Naive thymus-derived CD8-positive, alpha-beta T cell (primary cell): ENCODE measurements around the gene GRIN3B. TPM values are rescaled to one million over a fixed set of nuclear protein-coding genes. Genes with fewer than 3 reads are reported as not detected.

Experiments
- ATAC-seq, 2 donors: fragments of 150-1000 bp; cut with Tn5 transposase in 1 of 2; sonication (Bioruptor Pico), chemical (Tn5 transposase) in 1 of 2; 1 replicate in 1 of 2; 2 replicates in 1 of 2; pipeline ENCODE4 v1.10.0; 2021; ENCODE audit warnings: mild to moderate bottlenecking in 2 of 2, moderate library complexity in 2 of 2
- POLR2A ChIA-PET: fragments of 350-600 bp; sonication (Branson Sonifier 250); formaldehyde crosslinking; loops from one replicate; lab custom pipeline; 2021; ENCODE audit warnings: antibody characterized with exemption; lab: Charles Lee
- DNase-seq, 10 donors: peaks; one replicate each; pipeline versions ENCODE4 v3.0.0 to v3.0.0-alpha.2; 2020 to 2022
- H3K27ac Mint-ChIP-seq, 10 donors: one replicate each; pipeline ENCODE4 v1.8.0; 2020 to 2022; ENCODE audit warnings: mild to moderate bottlenecking in 10 of 10, mixed read lengths in 10 of 10, moderate library complexity in 4 of 10, inconsistent platforms in 1 of 10
- H3K27me3 Mint-ChIP-seq, 5 donors: one replicate each; pipeline ENCODE4 v1.8.0; 2021 to 2022; ENCODE audit warnings: mixed read lengths in 5 of 5
- H3K36me3 Mint-ChIP-seq, 3 donors: one replicate each; pipeline ENCODE4 v1.8.0; 2020 to 2022; ENCODE audit warnings: mixed read lengths in 3 of 3, mild to moderate bottlenecking in 2 of 3, inconsistent platforms in 1 of 3
- H3K4me1 Mint-ChIP-seq, 4 donors: one replicate each; pipeline ENCODE4 v1.8.0; 2021 to 2022; ENCODE audit warnings: mixed read lengths in 4 of 4
- H3K4me3 Mint-ChIP-seq, 10 donors: one replicate each; pipeline ENCODE4 v1.8.0; 2020 to 2022; ENCODE audit warnings: mild to moderate bottlenecking in 10 of 10, mixed read lengths in 10 of 10, moderate library complexity in 6 of 10, inconsistent platforms in 1 of 10
- H3K9me3 Mint-ChIP-seq, 9 donors: one replicate each; pipeline ENCODE4 v1.8.0; 2020 to 2022; ENCODE audit warnings: mixed read lengths in 9 of 9, mild to moderate bottlenecking in 3 of 9, inconsistent platforms in 1 of 9, moderate library complexity in 1 of 9
- polyA plus RNA-seq, 3 donors: library from polyadenylated mRNA; unstranded; fragments of 300-500 nt; fragmentation: Illumina TruSeq; gene quantifications; one replicate each; pipeline ENCODE4 v1.2.3, GENCODE V29; 2021
- total RNA-seq, 8 experiments: library from RNA in 2 of 8; stranded (reverse) in 2 of 8; gene quantifications; one replicate each; pipeline ENCODE4 v1.2.3 and lab custom pipeline; 2021 to 2026

Gene GRIN3B
- total and polyA plus RNA-seq, 5 experiments from 2014 or later = not detected

- H3K27me3 Mint-ChIP-seq = no peaks in the 10 kb centered on the region
- no peak overlapping the region for H3K27ac Mint-ChIP-seq
- no peaks in the 10 kb centered on the region for H3K4me1 Mint-ChIP-seq
- H3K4me3 Mint-ChIP-seq = no peak overlapping the region
- H3K36me3 Mint-ChIP-seq = peaks cover 2 to 14% (median 4%) of the 10 kb centered on the region in 3 donors
- POLR2A ChIA-PET = interaction anchor here (0.7 to 1.0 kb wide), 3 partner anchors 11 to 199 kb away, joined by 3 to 5 read pairs (median 4); no protein-coding TSS in a partner anchor
- H3K9me3 Mint-ChIP-seq = peaks cover 0 to 9% (median 0%) of the 10 kb centered on the region in 9 donors
- DNase-seq (no peak), ATAC-seq (no peak)
These were observed 27.9 kb upstream of the GRIN3B start for GRCh38 chr19:972281-972680.

GRCh38 chr19:973726-974563 is 26.3 kb upstream of the GRIN3B start:
- no peaks in the 10 kb centered on the region for H3K27me3 Mint-ChIP-seq
- no peaks in the 10 kb centered on the region for H3K4me1 Mint-ChIP-seq
- no peak overlapping the region for H3K27ac Mint-ChIP-seq
- ATAC-seq = no peak
- H3K36me3 Mint-ChIP-seq = peaks cover 2 to 14% (median 4%) of the 10 kb centered on the region in 3 donors
- POLR2A ChIA-PET = no interaction called here
- H3K9me3 Mint-ChIP-seq = peaks cover 0 to 9% (median 0%) of the 10 kb centered on the region in 9 donors
- DNase-seq = no peak
- no peak overlapping the region for H3K4me3 Mint-ChIP-seq

- Mint-ChIP-seq H3K4me1 (no peaks in the 10 kb centered on the region), H3K36me3 (peaks cover 2 to 14% (median 4%) of the 10 kb centered on the region in 3 donors), H3K27ac (no peak overlapping the region), H3K9me3 (peaks cover 0 to 9% (median 0%) of the 10 kb centered on the region in 9 donors), H3K4me3 (no peak overlapping the region), H3K27me3 (no peaks in the 10 kb centered on the region)
- no peak for DNase-seq
- no peak for ATAC-seq
- POLR2A ChIA-PET = no interaction called here
These were observed 25.5 kb upstream of the GRIN3B start for GRCh38 chr19:974564-975257.

- POLR2A ChIA-PET = no interaction called here
- Mint-ChIP-seq H3K36me3 (peaks cover 0 to 4% (median 2%) of the 10 kb centered on the region in 3 donors), H3K4me1 (no peaks in the 10 kb centered on the region), H3K4me3 (no peak overlapping the region), H3K27me3 (no peaks in the 10 kb centered on the region), H3K27ac (no peak overlapping the region), H3K9me3 (no peaks in the 10 kb centered on the region)
- no peak for DNase-seq
- ATAC-seq = no peak
These were observed 23.7 kb upstream of the GRIN3B start for GRCh38 chr19:976476-976875.

- no peaks in the 10 kb centered on the region for H3K9me3 Mint-ChIP-seq
- H3K4me3 Mint-ChIP-seq = no peak overlapping the region
- H3K36me3 Mint-ChIP-seq = peaks cover 0 to 4% (median 2%) of the 10 kb centered on the region in 3 donors
- DNase-seq (no peak), ATAC-seq (no peak)
- POLR2A ChIA-PET = no interaction called here
- H3K4me1 Mint-ChIP-seq = no peaks in the 10 kb centered on the region
- no peaks in the 10 kb centered on the region for H3K27me3 Mint-ChIP-seq
- H3K27ac Mint-ChIP-seq = no peak overlapping the region
These were observed 23.2 kb upstream of the GRIN3B start for GRCh38 chr19:977058-977464.

- DNase-seq (no peak), ATAC-seq (no peak)
- H3K9me3 Mint-ChIP-seq = no peaks in the 10 kb centered on the region
- no peaks in the 10 kb centered on the region for H3K36me3 Mint-ChIP-seq
- no peaks in the 10 kb centered on the region for H3K27me3 Mint-ChIP-seq
- H3K4me1 Mint-ChIP-seq = peaks cover 2 to 9% (median 6%) of the 10 kb centered on the region in 4 donors
- POLR2A ChIA-PET = interaction anchor here (5.7 kb wide), 1 partner anchor 57 kb away, joined by 101 read pairs; no protein-coding TSS in a partner anchor
- H3K27ac Mint-ChIP-seq = no peak overlapping the region
- H3K4me3 Mint-ChIP-seq = no peak overlapping the region
These were observed 20.9 kb upstream of the GRIN3B start for GRCh38 chr19:979318-979741.

DNA sequence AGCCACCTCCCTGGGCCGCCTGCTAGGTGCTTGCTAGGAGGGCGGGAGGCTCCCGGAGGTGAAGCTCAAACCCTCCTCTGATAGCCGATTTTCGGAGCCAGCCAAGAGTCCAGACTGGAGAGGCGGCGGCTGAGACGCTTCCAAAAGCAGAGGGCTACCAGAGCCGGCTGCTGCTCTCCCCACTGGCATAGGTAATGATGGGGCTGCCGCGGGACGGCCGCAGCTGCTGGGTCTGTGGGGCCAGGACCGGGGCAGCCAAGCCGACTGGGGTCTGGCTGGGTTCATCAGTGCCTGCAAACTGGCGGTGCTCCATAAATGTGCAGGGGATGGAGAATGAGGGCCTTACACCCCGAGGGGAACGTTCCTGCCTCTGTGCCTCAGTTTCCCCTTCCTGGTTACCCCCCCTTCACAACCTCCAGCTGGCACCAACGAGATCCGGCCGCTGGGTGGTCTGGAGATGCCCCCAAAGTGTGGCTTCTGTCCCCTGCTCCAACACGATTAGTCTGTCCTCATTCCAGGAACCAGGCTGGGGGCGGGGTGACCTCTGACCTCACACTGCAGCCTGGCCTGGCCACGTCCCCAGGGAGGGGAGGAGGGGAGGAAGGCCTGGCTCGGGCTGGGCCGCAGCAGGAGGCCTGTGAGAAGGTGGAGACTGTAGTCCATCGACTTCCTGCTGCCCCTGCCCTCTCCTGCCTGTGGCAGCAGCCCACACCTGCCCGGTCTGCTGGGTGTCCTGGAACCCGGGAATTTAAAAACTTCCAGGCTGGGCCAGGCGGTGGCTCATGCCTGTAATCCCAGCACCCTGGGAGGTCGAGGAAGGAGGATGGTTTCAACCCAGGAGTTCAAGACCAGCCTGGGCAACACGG is 19.9 kb upstream of the GRIN3B start:
- H3K9me3 Mint-ChIP-seq = no peaks in the 10 kb centered on the region
- POLR2A ChIA-PET = interaction anchor here (5.7 kb wide), 1 partner anchor 58 kb away, joined by 101 read pairs; no protein-coding TSS in a partner anchor
- no peaks in the 10 kb centered on the region for H3K27me3 Mint-ChIP-seq
- peak overlapping the region in 1 of 10 donors; percentile 21 for H3K27ac Mint-ChIP-seq
- H3K36me3 Mint-ChIP-seq = no peaks in the 10 kb centered on the region
- H3K4me3 Mint-ChIP-seq = no peak overlapping the region
- ATAC-seq (no peak), DNase-seq (no peak)
- H3K4me1 Mint-ChIP-seq = peaks cover 9 to 18% (median 15%) of the 10 kb centered on the region in 4 donors

DNA sequence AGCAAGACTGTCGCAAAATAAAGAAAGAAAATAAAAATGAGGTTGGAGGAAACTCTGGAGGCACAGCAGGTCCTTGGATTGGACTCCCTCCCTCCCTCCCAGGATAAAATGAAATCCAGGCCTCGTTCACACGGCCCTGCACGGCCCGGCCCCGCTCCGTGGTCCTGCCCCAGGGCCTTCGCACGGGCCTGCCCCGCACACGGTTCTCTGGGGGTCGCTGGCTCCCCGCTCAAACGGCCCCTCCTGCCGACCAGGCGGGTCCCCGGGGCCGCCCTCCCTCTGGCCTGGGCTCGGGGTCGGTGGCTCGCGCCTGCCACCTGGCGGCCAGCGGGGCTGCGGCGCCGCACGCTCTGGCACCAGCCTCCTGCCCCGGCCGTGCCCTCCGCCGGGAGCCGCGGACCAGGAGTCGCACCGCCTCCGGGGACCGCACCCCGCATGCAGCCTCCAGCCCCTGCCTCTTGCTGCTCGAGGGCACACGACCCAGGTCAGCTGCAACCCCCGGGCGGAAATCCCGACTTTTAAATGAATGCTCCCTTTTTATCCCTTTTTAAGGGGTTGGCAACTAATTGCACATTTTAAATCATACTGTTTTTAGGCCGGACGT is 17.6 kb upstream of the GRIN3B start:
- H3K4me3 Mint-ChIP-seq = peak overlapping the region in 8 of 10 donors; percentile 19 to 43 (median 30)
- DNase-seq = peak; percentile 42 to 87 (median 75)
- no peaks in the 10 kb centered on the region for H3K27me3 Mint-ChIP-seq
- H3K4me1 Mint-ChIP-seq = peaks cover 11 to 23% (median 20%) of the 10 kb centered on the region in 4 donors
- H3K27ac Mint-ChIP-seq = peak overlapping the region in 4 of 10 donors; percentile 43 to 76 (median 60)
- H3K9me3 Mint-ChIP-seq = no peaks in the 10 kb centered on the region
- peak; percentile 74 to 78 for ATAC-seq
- H3K36me3 Mint-ChIP-seq = peaks cover 0 to 7% (median 0%) of the 10 kb centered on the region in 3 donors
- POLR2A ChIA-PET = interaction anchor here (0.6 to 5.7 kb wide), 5 partner anchors 39 to 104 kb away, joined by 3 to 101 read pairs (median 14); partner anchors contain the start of genes ARHGAP45, RNU6-2 and TMEM259

DNA sequence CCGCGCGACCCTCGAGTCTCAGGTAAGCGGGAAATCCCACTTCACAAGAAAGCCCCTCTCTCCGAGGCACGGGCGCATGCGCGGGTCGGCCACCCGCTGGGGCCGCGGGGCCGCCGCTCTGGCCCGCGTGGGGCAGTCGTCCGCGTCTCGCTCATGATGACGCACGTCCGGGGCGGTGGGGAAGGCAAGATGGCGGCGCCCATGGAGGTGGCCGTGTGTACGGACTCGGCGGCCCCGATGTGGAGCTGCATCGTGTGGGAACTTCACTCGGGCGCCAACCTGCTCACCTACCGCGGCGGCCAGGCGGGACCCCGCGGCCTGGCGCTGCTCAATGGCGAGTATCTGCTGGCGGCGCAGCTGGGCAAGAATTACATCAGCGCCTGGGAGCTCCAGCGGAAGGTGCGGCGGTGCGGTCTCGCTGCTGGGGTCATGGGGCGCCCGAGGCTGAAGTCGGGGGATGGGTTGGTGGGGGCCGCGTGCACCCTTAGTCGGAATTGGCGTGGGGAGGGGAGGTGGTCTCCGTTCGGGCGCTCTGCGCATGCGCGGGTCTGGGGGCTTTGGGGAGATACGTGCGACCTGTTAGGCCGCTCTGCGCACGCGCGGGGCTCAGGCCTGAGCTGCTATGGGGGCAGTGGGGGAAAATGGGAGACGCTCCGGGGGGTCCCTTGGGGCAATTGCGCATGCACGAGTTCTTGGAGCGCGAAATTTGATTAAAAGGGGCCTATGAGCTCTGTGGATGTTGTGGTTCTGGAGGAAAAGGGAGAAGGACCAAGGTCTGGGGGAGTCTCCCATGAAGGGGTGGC is 15.9 kb upstream of the GRIN3B start, which contains the start of gene WDR18:
Gene WDR18, plus strand, starts transcription at position 181 of the 803 bp plus-strand sequence. Its CDS starts 9 bp downstream, at position 190.
- Mint-ChIP-seq H3K4me3 (peak within 1 kb of the TSS; percentile 87 to 99 (median 92)), H3K27me3 (no peaks in the 10 kb centered on the region), H3K36me3 (peaks cover 0 to 12% (median 0%) of the 10 kb centered on the region in 3 donors), H3K9me3 (no peaks in the 10 kb centered on the region), H3K27ac (peak within 1 kb of the TSS; percentile 63 to 96 (median 92)), H3K4me1 (peaks cover 12 to 25% (median 20%) of the 10 kb centered on the region in 4 donors)
- POLR2A ChIA-PET = interaction anchor here (0.5 to 5.7 kb wide), 43 partner anchors 9 to 1755 kb away, joined by 3 to 101 read pairs (median 5); partner anchors contain the start of genes ABCA7, ARHGAP45, CFD and CIRBP
- DNase-seq (peak; percentile 73 to 94 (median 80)), ATAC-seq (peak; percentile 86 to 89)

DNA sequence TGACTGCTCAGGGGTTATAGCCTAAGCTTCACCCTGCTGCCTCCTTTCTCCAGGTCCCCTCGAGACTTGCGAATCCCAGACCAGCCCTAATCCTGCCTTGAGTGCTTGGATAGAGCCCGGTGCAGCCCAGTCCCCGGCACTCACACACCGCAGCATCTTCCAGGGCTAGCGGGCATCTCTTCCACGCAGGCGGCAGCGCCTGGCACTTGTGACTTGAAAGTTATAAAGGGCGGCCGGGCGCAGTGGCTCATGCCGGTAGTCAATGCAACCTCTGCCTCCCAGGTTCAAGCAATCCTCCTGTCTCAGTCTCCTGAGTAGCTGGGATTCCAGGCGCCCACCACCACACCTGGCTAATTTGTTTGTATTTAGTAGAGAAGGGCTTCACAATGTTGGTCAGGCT is 14.1 kb upstream of the GRIN3B start:
- Mint-ChIP-seq H3K36me3 (peaks cover 0 to 15% (median 0%) of the 10 kb centered on the region in 3 donors), H3K4me1 (peaks cover 12 to 28% (median 20%) of the 10 kb centered on the region in 4 donors), H3K9me3 (no peaks in the 10 kb centered on the region), H3K4me3 (peak overlapping the region in 9 of 10 donors; percentile 16 to 99 (median 89)), H3K27ac (peak overlapping the region in 4 of 10 donors; percentile 25 to 96 (median 56)), H3K27me3 (no peaks in the 10 kb centered on the region)
- DNase-seq (no peak), ATAC-seq (no peak)
- POLR2A ChIA-PET = interaction anchor here (0.6 to 4.7 kb wide), 5 partner anchors 10 to 283 kb away, joined by 3 to 42 read pairs (median 4); partner anchors contain the start of gene CIRBP
